T47D (cell line): ENCODE measurements around the gene SHC3.
A peak's percentile ranks its signal among the peaks of the same experiment; 100 is the strongest.

ENCODE experiments used
- DNase-seq, 2 experiments: peaks; one replicate each; pipeline versions ENCODE4 v3.0.0 to v3.0.0-alpha.2; 2011 to 2012; ENCODE audit warnings: low read depth in 1 of 2, low spot score in 1 of 2
- JUND ChIP-seq: IDR thresholded peaks from 2 replicates; pipeline ENCODE4 v1.6.1; 2012; ENCODE audit warnings: low read depth
- in situ Hi-C: cut with HindIII; loops from 2 replicates; pipeline ENCODE4 v1.10.0; 2016; ENCODE audit warnings: low sequenced_read_pairs, low pct_unique_long_range_greater_than_20kb

SHC3 gene

DNA sequence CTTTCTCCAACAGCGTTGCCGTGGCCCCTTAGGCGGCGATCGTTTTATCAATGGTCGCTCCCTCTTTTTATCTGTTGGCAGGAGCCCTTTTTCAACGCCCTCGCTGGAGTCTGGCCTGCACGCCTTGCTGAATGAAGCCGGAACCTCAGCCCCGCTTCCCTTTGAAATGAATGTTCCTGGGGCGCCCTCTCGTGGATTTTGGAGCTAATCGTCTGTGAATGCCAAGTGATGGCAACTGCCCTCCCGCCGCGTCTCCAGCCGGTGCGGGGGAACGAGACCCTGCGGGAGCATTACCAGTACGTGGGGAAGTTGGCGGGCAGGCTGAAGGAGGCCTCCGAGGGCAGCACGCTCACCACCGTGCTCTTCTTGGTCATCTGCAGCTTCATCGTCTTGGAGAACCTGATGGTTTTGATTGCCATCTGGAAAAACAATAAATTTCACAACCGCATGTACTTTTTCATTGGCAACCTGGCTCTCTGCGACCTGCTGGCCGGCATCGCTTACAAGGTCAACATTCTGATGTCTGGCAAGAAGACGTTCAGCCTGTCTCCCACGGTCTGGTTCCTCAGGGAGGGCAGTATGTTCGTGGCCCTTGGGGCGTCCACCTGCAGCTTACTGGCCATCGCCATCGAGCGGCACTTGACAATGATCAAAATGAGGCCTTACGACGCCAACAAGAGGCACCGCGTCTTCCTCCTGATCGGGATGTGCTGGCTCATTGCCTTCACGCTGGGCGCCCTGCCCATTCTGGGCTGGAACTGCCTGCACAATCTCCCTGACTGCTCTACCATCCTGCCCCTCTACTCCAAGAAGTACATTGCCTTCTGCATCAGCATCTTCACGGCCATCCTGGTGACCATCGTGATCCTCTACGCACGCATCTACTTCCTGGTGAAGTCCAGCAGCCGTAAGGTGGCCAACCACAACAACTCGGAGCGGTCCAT is 177.4 kb downstream of the SHC3 start:
- in situ Hi-C loops, result no loop called here
- DNase-seq, result peak; percentile 28 to 83
- no peak for TF ChIP-seq JUND

DNA sequence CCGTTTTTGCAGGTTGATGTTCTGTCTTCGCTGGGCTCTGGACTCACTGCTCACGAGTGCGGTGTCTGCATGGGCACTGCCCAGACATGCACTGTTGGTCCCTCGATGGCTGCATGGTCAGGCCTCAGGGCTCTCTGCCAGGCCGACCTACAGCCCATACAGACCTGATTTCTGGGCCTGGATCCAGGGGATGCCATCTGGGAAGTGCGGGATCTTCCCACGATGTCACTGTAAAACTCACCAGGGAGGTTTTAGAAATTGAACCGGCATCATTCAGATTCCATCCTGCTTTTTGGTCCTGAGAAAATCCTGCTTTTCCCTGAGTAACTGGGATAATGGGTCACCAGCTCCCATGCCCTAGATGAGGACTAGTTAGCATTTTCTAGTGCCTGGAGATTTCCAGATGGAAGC is 178.2 kb downstream of the SHC3 start:
- no peak for TF ChIP-seq JUND

GRCh38 chr9:88998911-88999310 is 179.7 kb downstream of the SHC3 start:
- no peak for TF ChIP-seq JUND
- in situ Hi-C loops, result no loop called here
- DNase-seq, result no peak

More for the DNA sequence above, 178.2 kb downstream of the SHC3 start:
- in situ Hi-C loops, result no loop called here
- DNase-seq, result no peak

- in situ Hi-C loops, result no loop called here
- DNase-seq, result peak in 1 of 2 experiments; percentile 59
- TF ChIP-seq JUND, result no peak
These were observed 180.1 kb downstream of the SHC3 start for GRCh38 chr9:88998503-88998902.

DNA sequence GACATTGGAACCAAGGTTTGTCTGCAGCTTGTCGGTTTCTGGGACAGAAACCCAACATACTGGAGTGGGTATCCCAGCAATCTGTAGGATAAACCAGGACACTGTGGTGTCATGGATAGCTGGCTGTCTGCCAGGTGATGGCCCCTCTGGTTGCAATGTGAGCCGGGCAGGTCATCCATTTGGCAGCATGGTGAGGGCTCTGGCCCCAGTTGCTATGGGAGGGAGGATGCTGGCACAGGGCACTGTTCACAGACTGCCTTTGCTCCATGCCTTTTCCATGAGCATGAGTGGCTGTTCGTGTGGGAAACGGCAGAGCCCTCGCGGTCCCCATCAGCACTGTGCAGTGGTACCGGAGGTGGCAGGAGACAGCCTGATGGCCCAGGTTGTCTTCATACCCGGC is 181.0 kb downstream of the SHC3 start:
- no peak for DNase-seq
- no peak for TF ChIP-seq JUND
- in situ Hi-C loops, result no loop called here

GRCh38 chr9:88996921-88997235 is 181.7 kb downstream of the SHC3 start:
- no peak for TF ChIP-seq JUND
- in situ Hi-C loops, result no loop called here
- DNase-seq, result no peak

GRCh38 chr9:88996046-88996920 is 182.3 kb downstream of the SHC3 start:
- TF ChIP-seq JUND, result no peak
- in situ Hi-C loops, result no loop called here
- no peak for DNase-seq

- TF ChIP-seq JUND, result no peak
- in situ Hi-C loops, result no loop called here
- DNase-seq, result no peak
These were observed 183.0 kb downstream of the SHC3 start for GRCh38 chr9:88995627-88996026.

DNA sequence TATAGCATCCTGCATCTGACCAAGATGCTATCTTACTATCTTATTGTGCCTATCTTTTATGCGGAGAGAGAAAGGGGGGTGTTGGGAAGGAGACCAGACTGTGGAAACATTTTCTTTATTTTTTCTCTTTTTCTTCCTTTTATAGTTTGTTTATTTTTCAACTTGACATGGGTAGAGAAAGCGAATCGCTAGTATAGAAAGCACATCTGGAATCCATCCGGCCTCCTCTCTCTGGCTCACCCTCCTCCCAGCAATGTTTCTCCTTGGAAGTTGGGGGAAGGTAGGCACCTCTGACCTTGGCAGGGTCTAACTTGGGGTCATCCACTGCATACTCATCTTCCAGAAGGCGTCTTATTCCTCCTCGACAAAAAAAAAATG is 183.4 kb downstream of the SHC3 start:
- no peak for DNase-seq
- no peak for TF ChIP-seq JUND
- in situ Hi-C loops, result no loop called here

DNA sequence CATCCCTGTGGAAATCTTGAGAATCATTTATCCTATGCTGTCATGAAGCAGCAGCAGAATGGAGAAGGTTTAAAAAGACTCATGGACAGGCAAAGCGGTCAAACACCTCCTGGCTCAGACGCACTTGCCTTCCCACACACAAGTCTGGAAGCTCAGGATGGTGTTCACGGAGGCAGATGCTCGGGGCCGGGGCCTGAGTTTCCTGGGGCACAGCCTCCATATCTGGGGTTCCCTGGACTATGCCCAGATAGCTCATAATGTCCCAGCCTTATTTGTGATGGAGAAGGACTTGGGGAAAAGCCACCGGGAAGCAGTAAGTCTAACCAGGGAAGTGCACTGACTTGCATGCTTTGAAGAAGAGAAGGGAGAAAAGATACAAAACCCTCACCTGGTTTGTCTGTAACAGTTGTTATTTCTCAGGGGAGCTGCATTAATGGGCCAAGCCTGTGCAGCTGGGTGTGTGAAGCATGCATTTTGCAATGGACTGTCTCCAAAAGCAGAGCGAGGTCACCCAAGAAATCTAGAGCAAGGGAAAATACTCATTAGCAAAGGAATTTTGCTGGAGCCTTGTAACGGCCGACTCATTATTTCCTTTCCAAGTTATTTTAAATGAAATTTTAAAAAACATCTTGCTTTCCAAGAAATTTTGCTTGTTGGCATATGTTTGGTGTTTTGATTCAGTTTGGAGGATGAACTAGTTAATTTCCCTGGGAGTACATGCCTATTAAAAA is 184.0 kb downstream of the SHC3 start:
- DNase-seq, result no peak
- in situ Hi-C loops, result no loop called here
- no peak for TF ChIP-seq JUND

- in situ Hi-C loops, result no loop called here
- DNase-seq, result no peak
- no peak for TF ChIP-seq JUND
These were observed 184.7 kb downstream of the SHC3 start for GRCh38 chr9:88993871-88994460.

DNA sequence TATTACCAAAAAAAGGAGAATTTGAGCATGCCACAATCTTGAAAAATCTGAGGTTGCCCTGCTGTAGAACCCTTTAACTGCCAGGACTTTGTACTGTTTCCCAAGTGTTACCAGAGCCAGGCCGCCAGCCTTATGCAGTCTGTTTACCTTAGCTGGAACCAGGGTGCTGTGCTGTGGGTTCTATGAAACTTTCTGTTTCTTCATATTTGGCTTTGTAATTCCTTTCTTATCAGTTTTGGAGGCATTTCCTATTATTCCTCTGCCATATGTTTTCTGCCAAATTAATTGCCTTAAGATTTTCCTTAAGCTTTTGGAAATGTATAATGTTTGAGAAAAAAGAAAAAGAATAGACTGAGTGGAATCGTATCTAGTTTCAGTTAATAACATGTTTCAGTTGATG is 185.3 kb downstream of the SHC3 start:
- no peak for DNase-seq
- in situ Hi-C loops, result no loop called here
- TF ChIP-seq JUND, result no peak
